Ovary (tissue), 9 donors: ENCODE measurements around the gene KIF2A. TPM values are rescaled to one million over a fixed set of nuclear protein-coding genes. Genes with fewer than 3 reads are reported as not detected.

Source experiments
- DNase-seq, 5 donors: peaks; one replicate each; pipeline ENCODE4 v3.0.0-alpha.2; 2019 to 2020
- H3K27ac ChIP-seq, 2 donors: fragments of 200-600 bp; one replicate each; pipeline versions ENCODE4 v1.5.1 to v1.8.0; 2019 to 2022
- H3K27me3 ChIP-seq: fragments of 200-600 bp; one replicate; pipeline ENCODE4 v1.8.0; 2022
- H3K36me3 ChIP-seq: fragments of 200-600 bp; sonication (generic); one replicate; pipeline ENCODE4 v1.5.1; 2019
- H3K4me1 ChIP-seq: one replicate; pipeline ENCODE4 v1.8.1; 2013; ENCODE audit warnings: mild to moderate bottlenecking, moderate library complexity; ENCODE audit not compliant: insufficient read depth
- H3K4me3 ChIP-seq: fragments of 200-600 bp; sonication (generic); one replicate; pipeline ENCODE4 v1.5.1; 2017
- H3K9me3 ChIP-seq, 2 donors: fragments of 200-600 bp in 1 of 2; sonication (generic) in 1 of 2; one replicate each; pipeline versions ENCODE4 v1.5.1 to v1.8.1; 2013 to 2019; ENCODE audit warnings: mild to moderate bottlenecking in 1 of 2, moderate library complexity in 1 of 2
- CTCF ChIP-seq, 3 donors: fragments of 450-650 bp in 2 of 3; fragments of 200-600 bp in 1 of 3; IDR thresholded peaks; one replicate each; pipeline versions ENCODE4 v1.5.1 to v1.8.0; 2016 to 2022; ENCODE audit warnings: antibody characterized with exemption in 3 of 3, mild to moderate bottlenecking in 1 of 3
- EP300 ChIP-seq: sonication (generic); formaldehyde crosslinking; IDR thresholded peaks from one replicate; pipeline ENCODE4 v1.6.1; 2017; ENCODE audit warnings: antibody characterized with exemption
- POLR2A ChIP-seq: fragments of 450-650 bp; IDR thresholded peaks from one replicate; pipeline ENCODE4 v1.6.1; 2017; ENCODE audit warnings: antibody characterized with exemption, mild to moderate bottlenecking, moderate library complexity
- WGBS, 3 donors: extraction: QIAGEN DNeasy Blood & Tissue Kit in 1 of 3; methylation state at CpG; one replicate each; pipeline versions ENCODE4 v1.1.5 to v1.1.7; 2013 to 2017; 5-methylcytosine and 5-hydroxymethylcytosine counted together
- intact Hi-C, 4 donors: fragments of 100-400 bp; cut with DNase I; formaldehyde crosslinking; loops; one replicate each; pipeline versions ENCODE4 v1.11.0 to v1.15.1; 2022 to 2023
- polyA plus RNA-seq, 2 donors: library from polyadenylated mRNA; stranded (reverse); fragments of 200-250 nt in 1 of 2; fragments of 350-450 nt in 1 of 2; fragmentation: Illumina TruSeq in 1 of 2; extraction: RNeasy Lipid Tissue Mini Kit (QIAGEN cat#74804) in 1 of 2; gene quantifications; one replicate each; pipeline ENCODE4 v1.2.3, GENCODE V29; 2013 to 2014
- total RNA-seq, 7 donors: library from RNA; depleted of rRNA in 2 of 7; stranded (reverse); fragments of >200 nt in 2 of 7; fragmentation: NEBNext Ultra II Directional in 3 of 7; extraction: Animal tissue kit (Norgen Biotek cat#: 25700) in 3 of 7; gene quantifications; one replicate each; pipeline versions ENCODE4 v1.1.0 to v1.2.4, GENCODE V29; 2016 to 2023
- donor health status: DM: no; HTN: no; CAD: no; lungs with moderate emphysema.
- donor health status: DM: no; HTN: no; CAD: no.
- donor health status: Bipolar disorder and iron deficiency.
- donor health status: DM: yes; HTN: yes; CAD: no.
- donor health status: DM: no; HTN: no; CAD: no.
- donor health status: DM: yes; HTN: yes; CAD: no.

The KIF2A gene
- total and polyA plus RNA-seq, 9 donors, result 8.0 to 39.1 (median 30.1) TPM

- H3K27ac ChIP-seq, result peak overlapping the region; percentile 6 to 8
- no peak overlapping the region for H3K4me3 ChIP-seq
- WGBS, 3 donors, result 12 to 18% (median 18%) methylated on average over 5 of the region's 5 CpGs
- H3K27me3 ChIP-seq, result no peaks in the 10 kb centered on the region
- H3K4me1 ChIP-seq, result peaks cover 21% of the 10 kb centered on the region
- H3K36me3 ChIP-seq, result no peaks in the 10 kb centered on the region
- TF ChIP-seq POLR2A (no peak), EP300 (peak; percentile 3), CTCF (IDR thresholded peaks at IDR 0.05) (no peak)
- no peaks in the 10 kb centered on the region for H3K9me3 ChIP-seq
- intact Hi-C loops, result no loop called here
- peak in 1 of 5 donors; percentile 35 for DNase-seq
Measured at GRCh38 chr5:62432621-62433064, 126.6 kb downstream of the KIF2A start.

Other genes with a start within 250 kb of the KIF2A start
- 10 to 100 TPM; 17.9 to 29.6 (median 21.7) TPM for gene DIMT1, start 97.7 kb downstream of the KIF2A start, total RNA-seq
- 10 to 100 TPM; 18.0 to 22.9 TPM for gene DIMT1, start 97.7 kb downstream of the KIF2A start, polyA plus RNA-seq
- gene IPO11, start 106.6 kb downstream of the KIF2A start, total RNA-seq, result 10 to 100 TPM; 22.5 to 40.3 (median 26.4) TPM
- 10 to 100 TPM; 10.4 to 23.3 TPM for gene IPO11, start 106.6 kb downstream of the KIF2A start, polyA plus RNA-seq